GM12878 (cell line): ENCODE data around the gene DCAF5. TPM values are rescaled to one million over a fixed set of nuclear protein-coding genes. Genes with fewer than 3 reads are reported as not detected.

Experiments
- ATAC-seq: fragments of 200-7000 bp; cut with Tn5 transposase; 3 replicates; pipeline ENCODE4 v1.9.1; 2020; ENCODE audit warnings: mild to moderate bottlenecking, moderate library complexity
- BruUV-seq: library from RNA; stranded (reverse); fragments of 400-500 nt; replicated peaks from 2 replicates; lab custom pipeline; 2021; lab: Mats Ljungman, UMichigan
- CTCF ChIA-PET: fragments of 300-600 bp; sonication (Branson Sonifier 250); formaldehyde crosslinking; extraction: SDS; loops from one replicate; lab custom pipeline; 2021; ENCODE audit warnings: inconsistent platforms; lab: Yijun Ruan, JAX
- POLR2A ChIA-PET: fragments of 350-600 bp; formaldehyde crosslinking; extraction: SDS; loops from one replicate; lab custom pipeline; 2021; ENCODE audit warnings: inconsistent platforms; lab: Charles Lee
- RAD21 ChIA-PET: fragments of 300-600 bp; sonication (Branson Sonifier 250); formaldehyde crosslinking; loops from one replicate; lab custom pipeline; 2023; ENCODE audit warnings: antibody characterized with exemption; ENCODE audit not compliant: unreplicated experiment; lab: Charles Lee
- SMC1A ChIA-PET: fragments of 300-600 bp; sonication (Branson Sonifier 250); formaldehyde crosslinking; loops from one replicate; lab custom pipeline; 2023; ENCODE audit not compliant: unreplicated experiment, uncharacterized antibody; lab: Charles Lee
- DNase-seq: peaks from one replicate; pipeline ENCODE4 v3.0.0-alpha.2; 2011; ENCODE audit warnings: low read depth, low spot score
- FAIRE-seq: peaks from 3 replicates; lab custom pipeline; 2011; peaks lifted over from hg19 to GRCh38; lab: Jason Lieb, UNC
- H2AFZ ChIP-seq: 2 replicates; pipeline ENCODE4 v1.6.0; 2011; ENCODE audit warnings: low read depth, low read length, control low read depth; ENCODE audit not compliant: control insufficient read depth
- H3K27ac ChIP-seq: 2 replicates; pipeline ENCODE4 v1.5.1; 2011; ENCODE audit warnings: control low read depth; ENCODE audit not compliant: control insufficient read depth, insufficient read depth
- H3K27me3 ChIP-seq, 2 experiments: replicated peaks in 1 of 2; 2 replicates each; pipeline versions ENCODE4 v1.6.0 to v1.6.1; 2011; ENCODE audit warnings: low read length in 1 of 2; ENCODE audit not compliant: control insufficient read depth in 2 of 2, insufficient read depth in 2 of 2
- H3K36me3 ChIP-seq, 2 experiments: 2 replicates each; pipeline ENCODE4 v1.5.1; 2011; ENCODE audit warnings: low read length in 1 of 2; ENCODE audit not compliant: control insufficient read depth in 2 of 2, insufficient read depth in 2 of 2
- H3K4me1 ChIP-seq: 2 replicates; pipeline ENCODE4 v1.6.1; 2011; ENCODE audit warnings: mild to moderate bottlenecking, low read length, moderate library complexity, mixed read lengths; ENCODE audit not compliant: control insufficient read depth, insufficient read depth
- H3K4me2 ChIP-seq: 2 replicates; pipeline ENCODE4 v1.6.0; 2011; ENCODE audit warnings: control low read depth; ENCODE audit not compliant: control insufficient read depth, insufficient read depth
- H3K4me3 ChIP-seq: fragments of 200-600 bp; sonication (generic); 2 replicates; pipeline ENCODE4 v1.5.1; 2016
- H3K79me2 ChIP-seq: 2 replicates; pipeline ENCODE4 v1.6.0; 2011; ENCODE audit warnings: low read length; ENCODE audit not compliant: control insufficient read depth, insufficient read depth
- H3K9ac ChIP-seq: 2 replicates; pipeline ENCODE4 v1.8.0; 2011; ENCODE audit warnings: low read length, control low read depth, mixed read lengths; ENCODE audit not compliant: control insufficient read depth, insufficient read depth
- H3K9me3 ChIP-seq: replicated peaks from 3 replicates; pipeline ENCODE4 v1.5.1; 2011; ENCODE audit warnings: mild to moderate bottlenecking, low read length; ENCODE audit not compliant: control insufficient read depth, insufficient read depth
- H4K20me1 ChIP-seq: 2 replicates; pipeline ENCODE4 v1.6.0; 2011; ENCODE audit not compliant: control insufficient read depth, insufficient read depth
- BACH1 ChIP-seq: fragments of 450-650 bp; IDR thresholded peaks from 2 replicates; pipeline ENCODE4 v1.6.1; 2017; ENCODE audit warnings: mild to moderate bottlenecking, borderline replicate concordance
- BCL11A ChIP-seq: IDR thresholded peaks from 2 replicates; pipeline ENCODE4 v1.6.1; 2011; ENCODE audit warnings: low read depth, low read length
- E2F8 ChIP-seq: fragments of 450-650 bp; IDR thresholded peaks from 2 replicates; pipeline ENCODE4 v1.6.1; 2018; ENCODE audit warnings: mild to moderate bottlenecking, low read depth, moderate library complexity; ENCODE audit not compliant: partially characterized antibody
- E4F1 ChIP-seq: fragments of 450-650 bp; IDR thresholded peaks from 2 replicates; pipeline ENCODE4 v1.6.1; 2018; ENCODE audit warnings: borderline replicate concordance, mild to moderate bottlenecking; ENCODE audit not compliant: partially characterized antibody
- EP300 ChIP-seq, 2 experiments: fragments of 150-350 bp in 1 of 2; IDR thresholded peaks; 2 replicates each; pipeline ENCODE4 v1.6.1; 2011 to 2012; ENCODE audit warnings: low read depth in 2 of 2, low read length in 2 of 2, borderline replicate concordance in 1 of 2, improper control_type of control experiment in 1 of 2, inconsistent platforms in 1 of 2; ENCODE audit not compliant: control insufficient read depth in 1 of 2
- FOS ChIP-seq: IDR thresholded peaks from 3 replicates; pipeline ENCODE4 v1.6.1; 2011; ENCODE audit warnings: borderline replicate concordance; ENCODE audit not compliant: insufficient read length; ENCODE audit errors: extremely low read depth
- IRF4 ChIP-seq: IDR thresholded peaks from 2 replicates; pipeline ENCODE4 v1.6.1; 2011; ENCODE audit warnings: low read depth, low read length
- NFXL1 ChIP-seq: fragments of 450-650 bp; IDR thresholded peaks from 2 replicates; pipeline ENCODE4 v1.6.1; 2017; ENCODE audit warnings: antibody characterized with exemption, mild to moderate bottlenecking, borderline replicate concordance
- POLR2AphosphoS2 ChIP-seq: IDR thresholded peaks from 2 replicates; pipeline ENCODE4 v1.6.1; 2011; ENCODE audit warnings: low read depth, mild to moderate bottlenecking, low read length, improper control_type of control experiment, moderate library complexity
- SIN3A ChIP-seq: IDR thresholded peaks from 2 replicates; pipeline ENCODE4 v1.6.1; 2012; ENCODE audit warnings: low read depth, low read length, improper control_type of control experiment
- SIX5 ChIP-seq: IDR thresholded peaks from 2 replicates; pipeline ENCODE4 v1.6.1; 2011; ENCODE audit warnings: mild to moderate bottlenecking, low read depth, low read length, moderate library complexity; ENCODE audit not compliant: severe bottlenecking
- SP1 ChIP-seq: IDR thresholded peaks from one replicate; pipeline ENCODE4 v1.6.1; 2011; ENCODE audit warnings: low read depth, low read length
- ZNF622 ChIP-seq: fragments of 450-650 bp; IDR thresholded peaks from 2 replicates; pipeline ENCODE4 v1.6.1; 2017; ENCODE audit warnings: mild to moderate bottlenecking, inconsistent platforms
- WGBS: methylation state at CpG from one replicate; pipeline ENCODE4 v1.1.6; 2016; ENCODE audit warnings: low lambda C conversion rate; ENCODE audit not compliant: insufficient replicate concordance, insufficient coverage; ENCODE audit errors: missing lambda C conversion rate; 5-methylcytosine and 5-hydroxymethylcytosine counted together
- in situ Hi-C: fragments of 300-500 bp; cut with MboI; formaldehyde crosslinking; loops from 9 replicates; pipeline ENCODE4 v1.14.3; 2018; ENCODE audit warnings: mixed read lengths
- intact Hi-C: fragments of 100-400 bp; cut with micrococcal nuclease; formaldehyde crosslinking; loops from one replicate; pipeline ENCODE4 v1.14.2; 2022; ENCODE audit not compliant: unreplicated experiment
- polyA plus RNA-seq, 11 experiments: library from polyadenylated mRNA; depleted of rRNA in 4 of 11; unstranded in 6 of 11; stranded (reverse) in 5 of 11; fragments of >200 nt; fragmentation: Nextera tagmentation in 4 of 11; fragmentation: Illumina TruSeq in 1 of 11; extraction: Ambion mirVana in 4 of 11; extraction: Trizol in 1 of 11; gene quantifications; 1 replicate in 1 of 11; 2 replicates in 10 of 11; pipeline versions ENCODE4 v1.2.1 to v1.2.3, GENCODE V29; 2011 to 2016; ENCODE audit warnings: inconsistent platforms in 2 of 11, missing spikeins in 2 of 11, low read depth in 1 of 11
- total RNA-seq, 4 experiments: library from RNA; depleted of rRNA in 3 of 4; stranded (reverse); fragments of >200 nt in 3 of 4; fragmentation: Illumina TruSeq in 1 of 4; extraction: Trizol in 1 of 4; gene quantifications; 2 replicates each; pipeline versions ENCODE4 v1.2.1 to v1.2.3, GENCODE V29; 2013 to 2021

Gene DCAF5
- total and polyA plus RNA-seq, 10 of the 15 experiments (the other 5 are each of a cell fraction or from before 2014, with no cell fraction given), result 6.8 to 38.1 (median 19.1) TPM

GRCh38 chr14:69042299-69042698 lies 110.6 kb downstream of the DCAF5 start:
- Histone ChIP-seq H2AFZ (no peak overlapping the region), H3K9ac (no peak overlapping the region), H3K27ac (no peak overlapping the region), H3K4me3 (no peak overlapping the region), H3K4me2 (no peak overlapping the region), H4K20me1 (no peaks in the 10 kb centered on the region), H3K4me1 (no peaks in the 10 kb centered on the region), H3K27me3 (peaks cover 1 to 7% of the 10 kb centered on the region in 2 experiments; a peak in 3 of 4 replicates), H3K36me3 (no peaks in the 10 kb centered on the region), H3K9me3 (no peaks in the 10 kb centered on the region), H3K79me2 (no peaks in the 10 kb centered on the region)
- DNase-seq, result no peak
- intact Hi-C loops (no loop called here), in situ Hi-C loops (no loop called here)
- ChIA-PET POLR2A (interaction anchor here (0.6 kb wide), 1 partner anchor 110 kb away, joined by 3 read pairs; no protein-coding TSS in a partner anchor), SMC1A (no interaction called here), CTCF (interaction anchor here (0.6 kb wide), 2 partner anchors 130 to 156 kb away, joined by 3 read pairs; no protein-coding TSS in a partner anchor), RAD21 (no interaction called here)
- no peak for FAIRE-seq
- 30% methylated on average over 3 of the region's 3 CpGs for WGBS
- TF ChIP-seq BACH1, result no peak
- TF ChIP-seq POLR2AphosphoS2, result no peak
- TF ChIP-seq BCL11A, result no peak
- no peak for TF ChIP-seq SP1
- TF ChIP-seq EP300 (IDR thresholded peaks at IDR 0.05; ENCODE audit: borderline replicate concordance in 1 of 2, control insufficient read depth in 1 of 2, low read depth in 2 of 2, low read length in 2 of 2), result no peak
- no peak for TF ChIP-seq E2F8
- no peak for TF ChIP-seq ZNF622
- no peak for TF ChIP-seq IRF4
- TF ChIP-seq NFXL1, result no peak
- TF ChIP-seq SIN3A, result no peak
- TF ChIP-seq SIX5, result no peak
- TF ChIP-seq E4F1, result no peak
- TF ChIP-seq FOS, result no peak
- no peak for ATAC-seq
- no TSS peak for BruUV-seq
